ENCODE measurements around the gene ACTMAP.
"Not testable (repeated sequence)": the region's sequence is repeated elsewhere in the genome, so short reads cannot be mapped to it uniquely, and the experiment has no call there.

The ACTMAP gene

GRCh38 chr19:40742477-40742876 lies 7.8 kb downstream of the ACTMAP start:
- DNase-seq: no peak

DNA sequence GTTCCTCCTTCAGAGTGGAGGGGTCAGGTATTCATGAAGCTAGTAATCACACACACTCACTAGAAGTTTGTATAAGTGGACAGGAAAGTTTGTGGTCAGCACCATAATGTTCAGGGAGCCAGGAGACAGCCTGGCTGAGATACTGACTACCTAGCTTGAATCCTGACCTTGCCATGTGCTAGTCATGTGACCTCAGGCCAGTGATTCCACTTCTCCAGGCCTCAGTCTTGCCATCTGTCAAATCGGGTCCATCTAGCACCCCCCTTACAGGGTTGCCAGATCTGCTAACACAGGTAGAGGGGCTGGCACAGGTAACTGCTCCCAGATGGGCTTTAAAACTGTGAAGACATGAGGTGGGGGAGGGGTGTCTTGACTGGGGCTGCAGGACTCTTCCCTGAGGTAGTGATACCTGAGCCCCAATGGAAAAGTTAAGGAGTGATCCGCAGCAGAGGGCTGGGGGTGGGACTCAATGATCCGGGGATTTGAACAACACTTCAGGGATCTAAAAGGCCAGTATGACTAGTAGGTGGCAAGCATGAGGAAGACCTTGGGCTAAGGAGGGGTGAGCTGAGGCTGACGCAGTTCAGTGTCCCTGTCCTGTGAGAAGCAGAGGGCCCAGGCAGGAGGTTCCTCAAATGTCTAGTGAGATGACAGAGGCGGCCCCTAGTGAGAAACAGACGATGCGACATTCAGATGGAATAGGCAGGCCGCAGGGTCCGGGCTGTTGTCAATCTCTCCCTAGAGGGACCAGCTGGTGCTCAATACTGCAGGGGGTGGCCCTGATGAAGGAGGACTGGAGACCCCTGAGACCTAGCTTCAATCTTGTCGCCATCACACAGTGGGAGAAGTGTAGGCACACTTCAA lies 8.5 kb downstream of the ACTMAP start:
- DNase-seq: no peak

DNA sequence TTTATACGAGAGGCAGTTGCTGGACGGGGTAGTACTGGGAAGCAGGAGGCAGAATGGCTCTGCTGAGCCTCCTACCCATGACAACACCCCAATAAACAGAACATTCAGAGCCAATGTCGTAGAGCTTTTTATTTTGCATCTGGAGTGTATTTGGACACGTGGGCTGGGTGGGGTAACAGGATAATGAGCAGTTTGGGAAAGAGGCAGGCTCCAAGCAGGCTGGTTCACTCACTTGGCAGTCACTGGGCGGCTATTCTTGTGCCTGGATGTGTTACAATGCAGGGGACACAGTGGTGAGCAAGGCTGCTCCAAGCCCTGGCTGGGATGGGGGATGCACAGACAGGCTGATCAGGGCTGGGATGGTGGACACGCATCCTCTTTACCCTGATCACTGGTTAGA lies 9.5 kb downstream of the ACTMAP start:
- DNase-seq: no peak

DNA sequence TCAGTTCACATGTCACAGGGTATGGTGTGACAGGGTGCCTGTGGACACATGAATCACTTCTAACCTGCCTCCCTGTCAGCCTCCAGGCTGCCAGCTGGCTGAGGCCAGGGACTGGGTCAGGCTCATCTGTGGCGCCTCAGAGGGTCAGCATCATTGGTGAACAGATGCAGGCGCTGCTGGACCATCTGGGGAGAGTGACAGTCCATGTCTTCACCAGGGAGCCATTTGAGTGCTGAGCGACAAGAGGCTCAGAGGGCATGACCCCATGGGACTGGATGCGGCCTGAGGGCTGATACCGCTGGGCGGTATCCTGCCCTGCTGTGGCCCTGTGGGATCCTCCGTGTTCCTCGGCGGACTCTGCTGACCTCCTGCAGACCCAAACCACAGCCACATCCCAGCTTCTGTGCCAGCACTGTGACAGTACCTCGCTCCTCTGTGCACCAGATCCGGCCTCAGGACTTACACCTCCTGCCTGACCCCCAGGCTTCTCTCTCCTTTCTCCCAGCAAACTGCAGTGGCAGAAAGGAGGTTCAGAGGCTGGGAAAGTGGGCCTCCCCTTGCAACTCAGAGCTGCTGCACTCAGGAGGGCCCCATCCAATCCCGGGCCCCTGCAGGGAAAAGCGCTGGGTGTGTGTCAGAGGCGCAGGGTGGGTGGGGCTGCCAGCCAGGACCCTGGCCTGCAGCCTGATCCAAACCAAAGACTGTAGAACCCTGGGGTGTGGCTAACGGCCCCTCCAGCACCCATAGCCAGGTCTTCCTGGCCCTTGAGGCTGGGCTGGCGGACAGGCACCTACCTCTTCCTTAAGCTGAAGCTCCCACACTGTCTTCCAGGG lies 10.2 kb downstream of the ACTMAP start:
- DNase-seq: no peak

GRCh38 chr19:40739030-40739839 lies 11.0 kb downstream of the ACTMAP start:
- no peak for DNase-seq

DNA sequence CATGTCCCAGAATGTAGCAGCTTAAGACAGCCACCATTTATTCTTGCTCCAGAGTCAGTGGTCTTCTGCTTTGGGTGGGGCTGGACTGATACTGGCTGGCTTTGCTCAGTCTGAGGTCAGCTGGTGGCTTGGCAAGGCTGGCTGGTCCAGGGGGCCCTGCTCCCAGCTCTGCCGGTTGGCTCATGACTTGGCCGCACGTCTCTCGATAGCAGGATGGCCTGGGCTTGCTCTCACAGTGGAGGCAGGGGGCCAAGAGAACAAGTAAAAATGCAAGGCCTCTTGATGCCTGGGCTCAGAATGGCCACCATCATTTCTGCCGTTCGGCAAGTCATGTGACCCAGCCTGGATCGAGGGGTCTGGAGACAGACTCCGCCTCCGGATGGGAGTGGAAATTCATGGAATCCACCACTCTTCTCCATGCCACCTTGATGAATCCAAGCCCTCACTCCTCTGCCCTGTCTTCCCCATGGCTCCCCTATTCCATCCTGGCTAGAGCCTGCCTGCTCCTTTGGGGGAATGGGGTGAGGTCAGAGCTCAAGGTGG lies 13.1 kb downstream of the ACTMAP start:
- DNase-seq: no peak

DNA sequence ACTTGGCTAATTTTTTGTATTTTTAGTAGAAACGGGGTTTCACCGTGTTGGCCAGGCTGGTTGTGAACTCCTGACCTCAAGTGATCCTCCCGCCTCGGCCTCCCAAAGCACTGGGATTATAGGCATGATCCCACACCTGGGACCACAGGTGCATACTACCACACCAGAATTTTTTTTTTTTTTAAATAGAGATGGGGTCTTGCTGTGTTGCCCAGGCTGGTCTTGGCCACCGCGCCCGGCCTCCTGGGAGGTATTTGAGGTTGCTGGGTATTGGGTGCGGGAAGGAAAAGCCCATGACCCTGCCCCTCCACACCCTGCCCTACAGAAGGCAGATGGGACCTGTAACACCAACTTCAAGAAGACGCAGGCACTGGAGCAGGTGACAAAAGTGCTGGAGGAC lies 13.6 kb downstream of the ACTMAP start:
- DNase-seq: no peak

DNA sequence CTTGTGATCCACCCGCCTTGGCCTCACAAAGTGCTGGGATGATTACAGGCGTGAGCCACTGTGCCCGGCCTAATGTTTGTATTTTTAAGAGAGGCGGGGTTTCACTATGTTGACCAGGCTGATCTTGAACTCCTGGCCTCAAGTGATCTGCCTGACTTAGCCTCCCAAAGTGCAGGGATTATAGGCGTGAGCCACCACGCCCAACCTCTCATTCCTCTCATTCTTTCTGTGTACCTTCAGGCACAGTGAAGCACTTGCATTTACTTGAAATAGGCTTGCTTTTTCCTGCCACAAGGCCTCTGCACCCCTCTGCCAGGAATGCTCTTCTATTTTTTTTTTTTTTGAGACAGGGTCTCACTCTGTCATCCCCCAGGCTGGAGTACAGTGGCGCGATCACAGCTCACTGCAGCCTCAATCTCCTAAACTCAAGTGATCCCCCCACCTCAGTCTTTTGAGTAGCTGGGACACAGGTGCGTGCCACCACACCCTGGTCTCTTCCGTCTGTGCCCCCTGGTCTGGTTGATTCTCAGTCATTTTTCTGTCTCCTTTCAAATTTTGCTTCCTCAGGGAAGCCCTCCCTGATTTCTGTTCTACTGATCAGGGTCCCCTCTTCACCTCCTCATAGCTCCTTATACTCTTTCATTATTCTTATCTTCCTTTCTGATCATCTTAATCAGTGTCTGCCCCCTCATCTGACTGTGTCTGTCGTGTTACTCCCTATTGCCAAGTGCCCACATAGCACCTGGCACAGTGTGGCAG lies 15.1 kb downstream of the ACTMAP start:
- no peak for DNase-seq

DNA sequence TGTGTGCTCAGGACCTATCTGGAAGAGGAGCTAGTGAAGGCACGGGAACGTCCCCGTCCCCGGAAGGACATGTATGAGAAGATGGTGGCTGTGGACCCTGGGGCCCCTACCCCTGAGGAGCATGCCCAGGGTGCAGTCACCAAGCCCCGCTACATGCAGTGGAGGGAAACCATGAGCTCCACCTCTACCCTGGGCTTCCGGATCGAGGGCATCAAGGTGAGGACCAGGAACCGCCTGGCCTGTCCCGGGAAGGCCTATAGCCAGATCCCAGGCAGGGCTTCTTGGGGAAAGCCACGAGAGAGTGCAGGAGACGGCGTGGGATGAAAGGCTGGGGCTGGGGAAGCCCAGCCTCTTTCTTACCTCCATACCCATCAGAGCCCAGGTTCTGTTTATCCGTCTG lies 17.1 kb downstream of the ACTMAP start:
- no peak for DNase-seq

- not testable (repeated sequence) for DNase-seq
Measured at GRCh38 chr19:40732304-40732703, 18.0 kb downstream of the ACTMAP start.

DNA sequence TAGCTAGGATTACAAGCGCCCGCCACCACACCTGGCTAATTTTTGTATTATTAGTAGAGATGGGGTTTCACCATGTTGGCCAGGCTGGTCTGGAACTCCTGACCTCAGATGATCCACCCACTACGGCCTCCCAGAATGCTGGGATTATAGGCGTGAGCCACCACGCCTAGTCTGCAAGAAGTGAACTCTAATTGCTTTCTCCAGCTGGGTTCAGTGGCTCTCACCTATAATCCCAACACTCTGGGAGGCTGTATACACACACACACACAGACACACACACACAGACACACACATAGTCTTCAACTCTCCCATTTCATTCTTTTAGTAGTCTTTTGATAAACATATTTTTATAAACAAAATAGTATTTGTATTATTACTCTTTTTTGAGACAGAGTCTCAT lies 20.2 kb downstream of the ACTMAP start:
- DNase-seq: not testable (repeated sequence)

DNA sequence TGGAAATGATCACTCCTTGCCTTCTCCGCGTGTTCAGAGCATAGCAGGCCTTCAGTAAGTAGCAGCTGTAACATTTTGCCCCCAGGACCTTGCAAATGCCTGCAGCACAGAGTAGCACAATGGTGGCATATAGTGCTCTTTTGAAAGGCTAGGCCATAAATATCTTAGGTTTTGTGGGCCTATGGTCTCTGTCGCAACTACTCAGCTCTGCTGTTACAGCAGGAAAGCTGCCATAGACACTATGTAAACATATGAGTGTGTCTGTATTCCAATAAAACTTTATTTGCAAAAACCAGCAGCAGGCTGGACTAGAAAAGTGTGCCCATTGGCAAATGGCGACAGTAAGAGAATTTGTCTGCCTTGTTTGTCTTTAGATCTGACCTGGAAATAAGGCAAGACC lies 24.0 kb downstream of the ACTMAP start:
- DNase-seq: no peak

DNA sequence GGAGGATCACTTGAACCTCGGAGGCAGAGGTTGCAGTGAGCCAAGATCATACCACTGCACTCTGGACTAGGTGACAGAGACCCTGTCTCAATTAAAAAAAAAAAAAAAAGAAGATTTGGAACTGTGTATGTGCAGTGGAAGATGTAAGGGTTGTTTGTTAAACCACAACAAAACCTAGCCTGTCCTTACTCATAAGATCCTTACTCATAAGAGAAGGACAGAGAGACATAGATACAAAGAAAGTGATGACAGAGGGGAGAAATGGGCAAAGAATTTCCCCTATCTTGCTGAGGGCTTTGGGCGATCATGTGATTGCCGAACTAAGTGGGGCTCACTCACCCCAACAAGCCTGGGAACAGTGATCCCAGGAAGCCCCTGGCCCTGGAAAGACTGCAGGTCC lies 25.4 kb downstream of the ACTMAP start:
- DNase-seq: no peak

GRCh38 chr19:40724315-40724714 lies 26.0 kb downstream of the ACTMAP start:
- DNase-seq: no peak

DNA sequence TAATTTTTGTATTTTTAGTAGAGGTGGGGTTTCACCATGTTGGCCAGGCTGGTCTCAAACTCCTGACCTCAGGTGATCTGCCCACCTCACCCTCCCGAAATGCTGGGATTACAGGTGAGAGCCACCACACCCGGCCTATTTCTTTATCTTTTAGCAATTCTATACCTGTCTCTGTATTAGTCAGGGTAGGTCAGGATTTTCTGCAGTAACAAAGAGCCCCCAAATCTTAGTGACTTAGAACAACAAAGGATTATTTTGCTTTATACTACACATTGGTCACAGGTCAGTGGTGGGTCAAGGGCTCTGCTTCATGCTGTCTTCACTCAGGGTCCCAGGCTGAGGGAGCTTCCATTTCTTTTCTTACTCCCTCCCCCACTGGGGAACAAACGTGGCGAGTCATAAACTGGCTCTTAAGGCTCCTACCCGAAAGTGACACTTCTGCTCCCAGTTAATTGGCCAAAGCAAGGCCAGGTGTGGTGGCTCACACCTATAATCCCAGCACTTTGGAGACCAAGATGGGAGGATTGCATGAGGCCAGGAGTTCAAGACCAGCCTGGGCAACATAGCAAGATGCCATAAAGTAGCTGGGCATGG lies 26.5 kb downstream of the ACTMAP start:
- DNase-seq: no peak

- no peak for DNase-seq
Measured at GRCh38 chr19:40721936-40722661, 28.2 kb downstream of the ACTMAP start.

DNA sequence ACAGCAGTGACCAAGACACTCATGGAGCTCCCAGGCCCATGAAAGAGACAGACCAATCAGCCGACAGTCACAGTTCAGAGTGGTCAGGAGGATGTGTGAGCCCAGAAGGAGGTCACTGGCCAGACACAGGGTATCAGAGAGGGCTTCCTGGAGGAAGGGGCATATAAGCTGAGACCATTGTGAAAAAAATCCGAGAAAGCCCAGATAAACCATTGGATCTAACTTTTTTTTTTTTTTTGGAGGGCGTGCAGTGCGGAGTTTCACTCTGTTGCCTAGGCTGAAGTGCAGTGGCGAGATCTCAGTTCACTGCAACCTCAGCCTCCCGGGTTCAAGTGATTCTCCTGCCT lies 29.2 kb downstream of the ACTMAP start:
- DNase-seq: no peak

DNA sequence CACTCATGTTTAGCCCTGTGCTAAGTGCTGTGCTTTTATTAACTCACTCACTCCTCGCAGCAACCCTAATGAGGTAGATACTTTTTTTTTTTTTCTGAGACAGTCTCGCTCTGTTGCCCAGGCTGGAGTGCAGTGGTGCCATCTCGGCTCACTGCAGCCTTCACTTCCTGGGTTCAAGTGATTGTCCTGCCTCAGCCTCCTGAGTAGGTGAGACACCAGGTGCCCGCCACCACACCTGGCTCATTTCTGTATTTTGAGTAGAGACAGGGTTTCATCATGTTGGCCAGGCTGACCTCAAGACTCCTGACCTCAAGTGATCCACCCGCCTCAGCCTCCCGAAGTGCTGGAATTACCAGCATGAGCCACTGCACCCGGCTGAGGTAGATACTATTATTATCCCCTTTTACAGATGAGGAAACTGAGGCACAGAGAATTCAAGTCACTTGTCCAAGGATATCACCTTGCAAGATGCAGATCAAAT lies 30.8 kb downstream of the ACTMAP start:
- DNase-seq: no peak

DNA sequence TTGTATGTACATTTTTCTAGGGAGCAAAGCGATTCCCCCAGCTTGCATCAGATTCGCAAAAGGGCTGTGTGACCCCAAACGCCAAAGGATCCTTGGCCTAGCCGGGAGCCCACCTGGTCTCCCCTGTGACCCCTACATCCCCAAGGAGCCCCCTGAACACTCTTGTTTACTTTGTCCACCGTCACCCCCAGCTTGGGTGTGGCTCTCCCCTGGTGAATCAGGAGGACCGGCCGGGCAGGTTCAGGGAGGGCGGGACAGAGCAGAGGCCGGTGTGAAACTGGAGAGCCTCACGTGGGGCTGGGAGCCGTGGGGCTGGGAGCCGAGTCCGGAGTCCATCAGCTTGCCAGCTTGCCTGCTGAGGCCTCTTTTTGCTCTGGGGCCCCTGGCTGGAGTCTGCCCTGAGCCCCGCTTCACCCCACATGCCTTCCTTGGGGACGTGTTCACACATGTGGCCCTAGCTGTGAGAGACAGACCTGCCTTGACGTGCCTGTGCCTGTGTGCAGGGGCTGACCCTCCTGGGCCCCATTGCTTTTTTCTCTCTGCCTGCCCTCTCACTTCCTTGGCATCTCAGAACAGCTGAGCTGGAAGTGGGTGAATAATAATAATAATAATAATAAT lies 31.4 kb downstream of the ACTMAP start:
- DNase-seq: no peak

Measured in stimulated activated CD4-positive, alpha-beta T cell treated with anti-CD3 and anti-CD28 coated beads, Interleukin-4, amount 100 ng/mL, for 1 hour (primary cell).